VCaP (cell line): ENCODE data around the gene USP33.
"Not testable (repeated sequence)": the region's sequence is repeated elsewhere in the genome, so short reads cannot be mapped to it uniquely, and the experiment has no call there.

Experiments used
- H3K27ac ChIP-seq: fragments of 450-650 bp; 2 replicates; pipeline ENCODE4 v1.5.1; 2017
- CTCF ChIP-seq: fragments of 450-650 bp; conservative IDR thresholded peaks from 2 replicates; pipeline ENCODE4 v1.5.1; 2017; ENCODE audit warnings: mild to moderate bottlenecking, moderate library complexity

USP33 gene

GRCh38 chr1:77732090-77732489 lies 27.6 kb downstream of the USP33 start:
- H3K27ac ChIP-seq: no peak overlapping the region
- no peak for TF ChIP-seq CTCF

- no peak for TF ChIP-seq CTCF
- H3K27ac ChIP-seq: no peak overlapping the region
Measured at GRCh38 chr1:77725706-77726105, 33.9 kb downstream of the USP33 start.

- no peak for TF ChIP-seq CTCF
- H3K27ac ChIP-seq: no peak overlapping the region
Measured at GRCh38 chr1:77718181-77718580, 41.5 kb downstream of the USP33 start.

- no peak for TF ChIP-seq CTCF
- no peak overlapping the region for H3K27ac ChIP-seq
Measured at GRCh38 chr1:77716065-77716464, 43.6 kb downstream of the USP33 start.

GRCh38 chr1:77709727-77710126 lies 49.9 kb downstream of the USP33 start:
- no peak overlapping the region for H3K27ac ChIP-seq
- TF ChIP-seq CTCF: no peak

GRCh38 chr1:77706321-77706720 lies 53.3 kb downstream of the USP33 start:
- no peak overlapping the region for H3K27ac ChIP-seq
- TF ChIP-seq CTCF: no peak

GRCh38 chr1:77704736-77705135 lies 54.9 kb downstream of the USP33 start:
- no peak for TF ChIP-seq CTCF
- no peak overlapping the region for H3K27ac ChIP-seq

- H3K27ac ChIP-seq: not testable (repeated sequence)
Measured at GRCh38 chr1:77699673-77700072, 60.0 kb downstream of the USP33 start.
